HG02588 (cell line): Measurements from ENCODE around the gene PTTG1IP.

Experiments used
- ATAC-seq: cut with Tn5 transposase; IDR thresholded peaks from one replicate; pipeline ENCODE4 v1.9.1; 2021; ENCODE audit warnings: mild to moderate bottlenecking, moderate library complexity; ENCODE audit not compliant: unreplicated experiment

PTTG1IP gene

GRCh38 chr21:44909719-44910118 is 36.2 kb upstream of the PTTG1IP start:
- ATAC-seq: no peak

GRCh38 chr21:44908908-44909307 is 35.4 kb upstream of the PTTG1IP start:
- no peak for ATAC-seq

GRCh38 chr21:44907966-44908895 is 34.7 kb upstream of the PTTG1IP start:
- no peak for ATAC-seq

GRCh38 chr21:44907225-44907965 is 33.9 kb upstream of the PTTG1IP start:
- ATAC-seq: no peak

- no peak for ATAC-seq
These were observed 32.2 kb upstream of the PTTG1IP start for GRCh38 chr21:44905728-44906090.

GRCh38 chr21:44905016-44905727 is 31.7 kb upstream of the PTTG1IP start:
- no peak for ATAC-seq

GRCh38 chr21:44904141-44904923 is 30.8 kb upstream of the PTTG1IP start:
- no peak for ATAC-seq

GRCh38 chr21:44903689-44904088 is 30.2 kb upstream of the PTTG1IP start:
- no peak for ATAC-seq

- ATAC-seq: no peak
These were observed 29.7 kb upstream of the PTTG1IP start for GRCh38 chr21:44903050-44903685.

- no peak for ATAC-seq
These were observed 29.0 kb upstream of the PTTG1IP start for GRCh38 chr21:44902268-44903049.

GRCh38 chr21:44901391-44902074 is 28.0 kb upstream of the PTTG1IP start:
- ATAC-seq: no peak

- no peak for ATAC-seq
These were observed 27.2 kb upstream of the PTTG1IP start for GRCh38 chr21:44900559-44901251.

GRCh38 chr21:44899768-44900558 is 26.5 kb upstream of the PTTG1IP start:
- no peak for ATAC-seq

- no peak for ATAC-seq
These were observed 25.6 kb upstream of the PTTG1IP start for GRCh38 chr21:44898851-44899767.

- ATAC-seq: no peak
These were observed 24.6 kb upstream of the PTTG1IP start for GRCh38 chr21:44898011-44898488.

GRCh38 chr21:44897326-44898010 is 24.0 kb upstream of the PTTG1IP start:
- ATAC-seq: no peak
